Activated gamma-delta T cell treated with anti-CD3 and anti-CD28 coated beads, Interleukin-2, amount 50 U/mL, for 16 hours (primary cell): Measurements from ENCODE around the gene DDB1.

ENCODE experiments used
- DNase-seq: peaks from one replicate; pipeline ENCODE4 v3.0.0-alpha.2; 2020; ENCODE audit warnings: low read depth

The DDB1 gene

GRCh38 chr11:61297341-61297740, 35.6 kb downstream of the DDB1 start:
- DNase-seq, result no peak

GRCh38 chr11:61295596-61295926, 37.3 kb downstream of the DDB1 start:
- no peak for DNase-seq

GRCh38 chr11:61294717-61295595, 37.9 kb downstream of the DDB1 start, which contains the start of gene VWCE:
TSS of gene VWCE (minus strand) at chr11:61295316. CDS start at chr11:61295037, 279 bp downstream.
- peak; percentile 52 for DNase-seq

- DNase-seq, result peak; percentile 17
Observed at GRCh38 chr11:61293867-61294716, 38.8 kb downstream of the DDB1 start.

- DNase-seq, result no peak
Observed at GRCh38 chr11:61292356-61292755, 40.5 kb downstream of the DDB1 start.

- DNase-seq, result no peak
Observed at GRCh38 chr11:61290905-61291690, 41.8 kb downstream of the DDB1 start.

GRCh38 chr11:61287338-61287977, 45.4 kb downstream of the DDB1 start:
- no peak for DNase-seq

- no peak for DNase-seq
Observed at GRCh38 chr11:61283613-61284012, 49.3 kb downstream of the DDB1 start.

- no peak for DNase-seq
Observed at GRCh38 chr11:61281581-61282250, 51.2 kb downstream of the DDB1 start.

GRCh38 chr11:61280883-61281580, 51.9 kb downstream of the DDB1 start:
- DNase-seq, result no peak

GRCh38 chr11:61279934-61280659, 52.8 kb downstream of the DDB1 start:
- no peak for DNase-seq

GRCh38 chr11:61278001-61278470, 54.9 kb downstream of the DDB1 start:
- no peak for DNase-seq

- no peak for DNase-seq
Observed at GRCh38 chr11:61277186-61278000, 55.5 kb downstream of the DDB1 start.

- DNase-seq, result no peak
Observed at GRCh38 chr11:61275191-61275590, 57.7 kb downstream of the DDB1 start.

- no peak for DNase-seq
Observed at GRCh38 chr11:61274084-61274483, 58.8 kb downstream of the DDB1 start.

- DNase-seq, result no peak
Observed at GRCh38 chr11:61273178-61274078, 59.5 kb downstream of the DDB1 start.

GRCh38 chr11:61272731-61273130, 60.2 kb downstream of the DDB1 start:
- no peak for DNase-seq
